Measurements from ENCODE around the gene PRCC. TPM values are rescaled to one million over a fixed set of nuclear protein-coding genes. Genes with fewer than 3 reads are reported as not detected.

The PRCC gene
- total RNA-seq, 1 experiment from 2014 or later, result 45.4 TPM

DNA sequence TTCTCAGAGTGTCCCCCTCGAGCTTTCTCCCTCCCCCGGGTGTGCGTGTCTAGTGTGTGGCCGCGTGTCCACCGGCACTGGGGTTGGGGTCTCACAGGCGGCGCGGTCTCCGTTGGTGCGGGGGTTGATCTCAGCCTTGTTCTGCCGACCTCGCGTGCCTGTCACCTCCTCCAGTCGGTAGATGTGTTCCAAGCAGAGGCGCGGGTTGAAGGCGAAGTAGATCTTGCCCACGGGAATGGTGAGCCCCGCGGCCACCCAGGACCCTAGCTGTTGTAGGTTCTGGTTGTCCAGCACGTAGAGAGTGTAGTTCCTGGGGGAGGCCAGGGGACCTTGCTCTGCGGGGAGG, 81.8 kb downstream of the PRCC start:
- in situ Hi-C loops (cut with HindIII; ENCODE audit: low sequenced_read_pairs), result no loop called here
- no peak for DNase-seq (ENCODE audit: low spot score)

Other genes starting within 250 kb of the PRCC start
- gene IQGAP3, start 195.0 kb upstream of the PRCC start, total RNA-seq (2014; rRNA removed; shearing (Covaris generic)), result 13.4 and 16.9 TPM in 2 replicates
- gene TTC24, start 187.8 kb upstream of the PRCC start, total RNA-seq (2014; rRNA removed; shearing (Covaris generic)), result not detected in 2 replicates
- gene NAXE, start 175.8 kb upstream of the PRCC start, total RNA-seq (2014; rRNA removed; shearing (Covaris generic)), result 103 and 112 TPM in 2 replicates
- 13.7 and 25.4 TPM in 2 replicates for gene GPATCH4, start 166.1 kb upstream of the PRCC start, total RNA-seq (2014; rRNA removed; shearing (Covaris generic))
- gene HAPLN2, start 148.1 kb upstream of the PRCC start, total RNA-seq (2014; rRNA removed; shearing (Covaris generic)), result 0.25 and 0.44 TPM in 2 replicates
- gene BCAN, start 125.4 kb upstream of the PRCC start, total RNA-seq (2014; rRNA removed; shearing (Covaris generic)), result 23.9 and 30.9 TPM in 2 replicates
- gene NES, start 90.1 kb upstream of the PRCC start, total RNA-seq (2014; rRNA removed; shearing (Covaris generic)), result 170 and 183 TPM in 2 replicates
- 1,143 and 1,168 TPM in 2 replicates for gene CRABP2, start 62.0 kb upstream of the PRCC start, total RNA-seq (2014; rRNA removed; shearing (Covaris generic))
- 24.6 and 54.8 TPM in 2 replicates for gene METTL25B, start 39.1 kb upstream of the PRCC start, total RNA-seq (2014; rRNA removed; shearing (Covaris generic))
- 29.8 and 31.9 TPM in 2 replicates for gene ISG20L2, start 38.8 kb upstream of the PRCC start, total RNA-seq (2014; rRNA removed; shearing (Covaris generic))
- gene MRPL24, start 26.4 kb upstream of the PRCC start, total RNA-seq (2014; rRNA removed; shearing (Covaris generic)), result 34.2 and 88.7 TPM in 2 replicates
- gene HDGF, start 15.9 kb upstream of the PRCC start, total RNA-seq (2014; rRNA removed; shearing (Covaris generic)), result 481 and 510 TPM in 2 replicates
- gene SH2D2A, start 49.3 kb downstream of the PRCC start, total RNA-seq (2014; rRNA removed; shearing (Covaris generic)), result 1.8 and 2.4 TPM in 2 replicates
- gene INSRR, start 91.6 kb downstream of the PRCC start, total RNA-seq (2014; rRNA removed; shearing (Covaris generic)), result not detected in 2 replicates
- gene NTRK1, start 93.3 kb downstream of the PRCC start, total RNA-seq (2014; rRNA removed; shearing (Covaris generic)), result 0.81 and 1.2 TPM in 2 replicates
- gene PEAR1, start 126.2 kb downstream of the PRCC start, total RNA-seq (2014; rRNA removed; shearing (Covaris generic)), result 6.6 and 7.1 TPM in 2 replicates
- gene LRRC71, start 153.1 kb downstream of the PRCC start, total RNA-seq (2014; rRNA removed; shearing (Covaris generic)), result not detected in 2 replicates

All from G401 (cell line).